BJ (cell line): ENCODE results near the gene LRMDA. TPM values are rescaled to one million over a fixed set of nuclear protein-coding genes. Genes with fewer than 3 reads are reported as not detected.

Experiments used
- CTCF ChIA-PET: fragments of 350-600 bp; formaldehyde crosslinking; extraction: SDS; loops from one replicate; lab custom pipeline; 2021; ENCODE audit warnings: antibody characterized with exemption, inconsistent platforms; lab: Yijun Ruan, JAX
- POLR2A ChIA-PET: fragments of 300-600 bp; sonication (Branson Sonifier 250); formaldehyde crosslinking; extraction: SDS; loops from one replicate; lab custom pipeline; 2021; ENCODE audit warnings: antibody characterized with exemption; lab: Charles Lee
- DNase-seq: peaks from one replicate; pipeline ENCODE4 v3.0.0-alpha.2; 2011; ENCODE audit warnings: low read depth
- H3K27me3 ChIP-seq: 2 replicates; pipeline ENCODE4 v1.6.0; 2011; ENCODE audit warnings: low read length; ENCODE audit not compliant: control insufficient read depth, insufficient read depth
- H3K36me3 ChIP-seq: 2 replicates; pipeline ENCODE4 v1.5.1; 2011; ENCODE audit warnings: low read length; ENCODE audit not compliant: control insufficient read depth, insufficient read depth
- H3K4me3 ChIP-seq: 2 replicates; pipeline ENCODE4 v1.5.1; 2011; ENCODE audit warnings: low read depth, mild to moderate bottlenecking, control low read depth, low read length
- polyA plus RNA-seq: library from polyadenylated mRNA; depleted of rRNA; stranded (reverse); fragments of >200 nt; gene quantifications from 2 replicates; pipeline ENCODE4 v1.2.3, GENCODE V29; 2011
- TF ChIP-seq, protein P1 (sequence below): IDR thresholded peaks from 2 replicates; pipeline ENCODE4 v1.5.1; 2011; ENCODE audit warnings: low read depth, mild to moderate bottlenecking, control low read depth, inconsistent platforms, low read length, moderate library complexity; ENCODE audit not compliant: insufficient read depth

Gene LRMDA
- polyA plus RNA-seq, 1 experiment: not detected

DNA sequence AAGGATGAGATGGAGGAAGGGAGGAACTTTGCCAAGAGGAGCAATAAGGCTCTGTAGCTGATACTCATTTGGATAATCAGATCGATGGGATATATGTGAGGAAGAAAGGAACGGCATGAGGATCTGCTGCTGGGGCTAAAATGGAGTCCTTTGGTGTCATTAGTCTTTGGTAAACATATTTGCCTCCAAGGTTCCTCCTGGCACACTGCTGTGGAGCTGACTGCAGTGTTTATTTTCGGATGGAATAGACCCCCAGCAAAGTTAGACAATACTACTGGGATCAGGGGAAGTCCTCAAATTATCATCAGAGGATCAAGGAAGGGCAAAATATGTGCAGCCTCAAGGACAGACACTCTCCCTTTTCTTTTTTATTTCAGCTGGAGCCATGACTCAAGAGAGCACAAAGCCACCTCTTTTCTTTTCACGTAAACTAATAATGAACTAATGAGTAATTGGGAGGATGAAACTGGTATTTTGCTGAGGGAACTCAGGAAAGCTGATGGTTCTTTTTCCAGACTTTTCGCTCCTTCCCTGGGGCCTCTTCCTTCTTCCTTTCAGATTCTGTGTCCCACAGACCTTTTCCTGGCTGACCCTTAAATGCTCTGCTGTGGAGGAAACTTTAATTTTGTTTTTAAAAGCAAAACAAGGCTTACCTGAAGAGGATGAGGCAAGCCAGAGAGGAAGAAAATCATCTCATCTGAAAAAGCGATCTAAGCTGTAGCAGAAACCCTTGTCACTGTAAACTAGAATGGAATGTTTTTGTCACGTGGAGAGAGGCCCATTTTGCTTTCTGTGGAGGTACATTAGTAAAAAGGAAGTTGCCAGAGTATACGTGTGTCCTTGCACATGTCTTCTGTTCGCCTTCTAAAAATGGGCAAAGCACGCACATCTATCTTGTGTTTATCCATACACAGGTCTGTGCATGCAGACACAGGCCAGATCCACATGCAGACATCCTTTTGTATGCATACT is 33.3 kb downstream of the LRMDA start:
- no peaks in the 10 kb centered on the region for H3K27me3 ChIP-seq
- no peak overlapping the region for H3K4me3 ChIP-seq
- CTCF ChIA-PET: interaction anchor here (0.7 kb wide), 1 partner anchor 42 kb away, joined by 3 read pairs; no protein-coding TSS in a partner anchor
- TF ChIP-seq, protein P1, sequence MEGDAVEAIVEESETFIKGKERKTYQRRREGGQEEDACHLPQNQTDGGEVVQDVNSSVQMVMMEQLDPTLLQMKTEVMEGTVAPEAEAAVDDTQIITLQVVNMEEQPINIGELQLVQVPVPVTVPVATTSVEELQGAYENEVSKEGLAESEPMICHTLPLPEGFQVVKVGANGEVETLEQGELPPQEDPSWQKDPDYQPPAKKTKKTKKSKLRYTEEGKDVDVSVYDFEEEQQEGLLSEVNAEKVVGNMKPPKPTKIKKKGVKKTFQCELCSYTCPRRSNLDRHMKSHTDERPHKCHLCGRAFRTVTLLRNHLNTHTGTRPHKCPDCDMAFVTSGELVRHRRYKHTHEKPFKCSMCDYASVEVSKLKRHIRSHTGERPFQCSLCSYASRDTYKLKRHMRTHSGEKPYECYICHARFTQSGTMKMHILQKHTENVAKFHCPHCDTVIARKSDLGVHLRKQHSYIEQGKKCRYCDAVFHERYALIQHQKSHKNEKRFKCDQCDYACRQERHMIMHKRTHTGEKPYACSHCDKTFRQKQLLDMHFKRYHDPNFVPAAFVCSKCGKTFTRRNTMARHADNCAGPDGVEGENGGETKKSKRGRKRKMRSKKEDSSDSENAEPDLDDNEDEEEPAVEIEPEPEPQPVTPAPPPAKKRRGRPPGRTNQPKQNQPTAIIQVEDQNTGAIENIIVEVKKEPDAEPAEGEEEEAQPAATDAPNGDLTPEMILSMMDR: no peak
- POLR2A ChIA-PET: no interaction called here
- H3K36me3 ChIP-seq: no peaks in the 10 kb centered on the region
- no peak for DNase-seq

DNA sequence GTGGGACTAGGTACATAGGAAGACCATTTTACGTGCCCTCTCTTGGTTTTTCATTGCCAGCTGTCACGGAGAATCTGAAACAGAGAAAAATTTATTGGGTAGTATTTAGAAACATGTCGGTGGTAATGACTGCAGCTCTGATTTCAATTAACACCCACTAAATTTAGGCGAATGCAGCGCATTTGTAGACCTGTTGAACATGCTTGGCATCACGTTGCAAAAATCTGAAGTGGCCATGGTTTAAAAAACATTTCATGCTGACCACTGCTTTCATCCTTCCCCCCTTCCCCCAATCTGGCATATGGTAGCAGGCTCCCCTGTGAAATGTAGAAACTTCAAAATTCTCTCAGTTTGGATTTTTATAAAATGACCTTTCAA is 34.0 kb downstream of the LRMDA start:
- Histone ChIP-seq H3K36me3 (no peaks in the 10 kb centered on the region), H3K4me3 (no peak overlapping the region), H3K27me3 (no peaks in the 10 kb centered on the region)
- CTCF ChIA-PET: no interaction called here
- POLR2A ChIA-PET: no interaction called here
- no peak for DNase-seq
- TF ChIP-seq, protein P1: no peak

GRCh38 chr10:75466001-75466400 is 34.6 kb downstream of the LRMDA start:
- CTCF ChIA-PET: no interaction called here
- POLR2A ChIA-PET: no interaction called here
- H3K36me3 ChIP-seq: no peaks in the 10 kb centered on the region

GRCh38 chr10:75466886-75467285 is 35.5 kb downstream of the LRMDA start:
- CTCF ChIA-PET: no interaction called here
- Histone ChIP-seq H3K36me3 (no peaks in the 10 kb centered on the region), H3K4me3 (no peak overlapping the region), H3K27me3 (no peaks in the 10 kb centered on the region)
- POLR2A ChIA-PET: no interaction called here
- TF ChIP-seq, protein P1: no peak
- no peak for DNase-seq

More at GRCh38 chr10:75466001-75466400, 34.6 kb downstream of the LRMDA start:
- no peak for DNase-seq
- TF ChIP-seq, protein P1: no peak
- Histone ChIP-seq H3K4me3 (no peak overlapping the region), H3K27me3 (no peaks in the 10 kb centered on the region)

- ChIA-PET POLR2A (no interaction called here), CTCF (no interaction called here)
- no peak for DNase-seq
- TF ChIP-seq, protein P1: no peak
- Histone ChIP-seq H3K27me3 (no peaks in the 10 kb centered on the region), H3K4me3 (no peak overlapping the region), H3K36me3 (no peaks in the 10 kb centered on the region)
Measured at GRCh38 chr10:75468612-75469005, 37.2 kb downstream of the LRMDA start.
